ENCODE data around the gene VEZT. TPM values are rescaled to one million over a fixed set of nuclear protein-coding genes. Genes with fewer than 3 reads are reported as not detected.

The VEZT gene
- total RNA-seq, 1 donor from 2014 or later = 89.9 TPM

DNA sequence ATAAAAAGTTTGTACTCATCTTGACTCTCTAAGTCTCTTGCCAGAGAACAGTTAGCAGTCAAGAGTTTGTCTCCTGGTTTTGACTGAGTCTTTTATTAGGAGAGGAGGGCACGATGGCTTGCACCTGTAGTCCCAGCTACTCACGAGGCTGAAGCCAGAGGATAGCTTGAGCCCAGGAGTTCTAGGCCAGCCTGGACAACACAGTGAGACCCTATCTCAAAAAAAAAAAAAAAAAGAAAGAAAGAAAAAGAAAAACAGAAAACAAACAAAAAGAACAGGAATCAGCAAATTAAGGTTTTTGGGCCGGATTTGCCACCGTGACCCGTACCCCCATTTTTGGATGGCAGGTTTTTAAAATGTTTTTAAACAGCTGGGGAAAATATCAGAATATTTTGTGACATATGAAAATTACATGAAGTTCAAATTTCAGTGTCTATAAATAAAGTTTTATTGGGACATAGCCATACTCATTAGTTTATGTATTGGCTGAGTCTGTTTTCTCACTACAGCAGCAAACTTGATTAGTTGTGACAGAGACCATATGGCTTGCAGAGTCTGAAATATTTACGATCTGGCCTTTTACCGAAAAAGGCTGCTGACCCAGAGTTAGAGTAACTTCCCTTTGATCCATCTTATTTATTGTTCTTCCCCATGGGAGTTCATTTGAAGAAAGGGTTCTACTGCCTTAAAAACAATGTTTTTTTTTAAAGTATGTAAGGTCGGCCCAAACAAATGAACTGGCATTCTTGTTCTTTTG is 31.2 kb downstream of the VEZT start:
- H3K4me1 Mint-ChIP-seq (ENCODE audit: unreplicated experiment) = peaks cover 6% of the 10 kb centered on the region
- H3K9me3 Mint-ChIP-seq (ENCODE audit: unreplicated experiment) = no peaks in the 10 kb centered on the region
- peak overlapping the region; percentile 84 for H3K27ac Mint-ChIP-seq (ENCODE audit: unreplicated experiment)
- TF ChIP-seq, protein P1, sequence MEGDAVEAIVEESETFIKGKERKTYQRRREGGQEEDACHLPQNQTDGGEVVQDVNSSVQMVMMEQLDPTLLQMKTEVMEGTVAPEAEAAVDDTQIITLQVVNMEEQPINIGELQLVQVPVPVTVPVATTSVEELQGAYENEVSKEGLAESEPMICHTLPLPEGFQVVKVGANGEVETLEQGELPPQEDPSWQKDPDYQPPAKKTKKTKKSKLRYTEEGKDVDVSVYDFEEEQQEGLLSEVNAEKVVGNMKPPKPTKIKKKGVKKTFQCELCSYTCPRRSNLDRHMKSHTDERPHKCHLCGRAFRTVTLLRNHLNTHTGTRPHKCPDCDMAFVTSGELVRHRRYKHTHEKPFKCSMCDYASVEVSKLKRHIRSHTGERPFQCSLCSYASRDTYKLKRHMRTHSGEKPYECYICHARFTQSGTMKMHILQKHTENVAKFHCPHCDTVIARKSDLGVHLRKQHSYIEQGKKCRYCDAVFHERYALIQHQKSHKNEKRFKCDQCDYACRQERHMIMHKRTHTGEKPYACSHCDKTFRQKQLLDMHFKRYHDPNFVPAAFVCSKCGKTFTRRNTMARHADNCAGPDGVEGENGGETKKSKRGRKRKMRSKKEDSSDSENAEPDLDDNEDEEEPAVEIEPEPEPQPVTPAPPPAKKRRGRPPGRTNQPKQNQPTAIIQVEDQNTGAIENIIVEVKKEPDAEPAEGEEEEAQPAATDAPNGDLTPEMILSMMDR (IDR thresholded peaks at IDR 0.05; ENCODE audit: unreplicated experiment) = no peak
- no peak for DNase-seq (ENCODE audit: low spot score)
- peaks cover 10% of the 10 kb centered on the region for H3K36me3 Mint-ChIP-seq (ENCODE audit: low read depth, unreplicated experiment)
- no peak overlapping the region for H3K4me3 Mint-ChIP-seq (ENCODE audit: unreplicated experiment)
- H3K27me3 Mint-ChIP-seq (ENCODE audit: unreplicated experiment) = peaks cover 1% of the 10 kb centered on the region

GRCh38 chr12:95253386-95253785 is 35.8 kb downstream of the VEZT start:
- Mint-ChIP-seq H3K27ac (ENCODE audit: unreplicated experiment) (peak overlapping the region; percentile 24), H3K27me3 (ENCODE audit: unreplicated experiment) (no peaks in the 10 kb centered on the region), H3K4me3 (ENCODE audit: unreplicated experiment) (no peak overlapping the region), H3K4me1 (ENCODE audit: unreplicated experiment) (peaks cover 20% of the 10 kb centered on the region), H3K9me3 (ENCODE audit: unreplicated experiment) (no peaks in the 10 kb centered on the region), H3K36me3 (ENCODE audit: low read depth, unreplicated experiment) (peaks cover 29% of the 10 kb centered on the region)
- TF ChIP-seq, protein P1 (IDR thresholded peaks at IDR 0.05; ENCODE audit: unreplicated experiment) = no peak
- no peak for DNase-seq (ENCODE audit: low spot score)

DNA sequence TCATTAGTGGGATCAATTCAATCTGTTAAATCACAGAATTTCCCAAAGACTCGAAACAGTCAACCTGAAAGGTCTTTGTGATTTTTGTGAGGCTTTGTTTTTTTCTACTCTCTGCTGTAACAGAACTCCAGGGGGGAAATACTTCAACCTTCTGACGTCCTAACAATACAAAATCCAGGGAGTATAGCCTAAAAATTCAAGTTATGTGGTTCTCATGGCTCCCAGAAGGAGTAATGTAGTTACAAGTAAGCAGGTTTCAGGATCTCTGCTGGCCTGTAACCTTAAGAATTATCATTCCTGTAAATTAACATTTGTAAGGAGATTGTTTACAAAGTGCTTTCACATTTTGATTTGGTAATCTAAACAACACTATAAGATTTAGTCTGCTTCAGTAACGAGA is 39.9 kb downstream of the VEZT start:
- no peaks in the 10 kb centered on the region for H3K27me3 Mint-ChIP-seq (ENCODE audit: unreplicated experiment)
- no peak for DNase-seq (ENCODE audit: low spot score)
- no peaks in the 10 kb centered on the region for H3K9me3 Mint-ChIP-seq (ENCODE audit: unreplicated experiment)
- H3K4me1 Mint-ChIP-seq (ENCODE audit: unreplicated experiment) = peaks cover 29% of the 10 kb centered on the region
- H3K27ac Mint-ChIP-seq (ENCODE audit: unreplicated experiment) = peak overlapping the region; percentile 74
- H3K4me3 Mint-ChIP-seq (ENCODE audit: unreplicated experiment) = no peak overlapping the region
- H3K36me3 Mint-ChIP-seq (ENCODE audit: low read depth, unreplicated experiment) = peaks cover 33% of the 10 kb centered on the region
- TF ChIP-seq, protein P1 (IDR thresholded peaks at IDR 0.05; ENCODE audit: unreplicated experiment) = no peak

DNA sequence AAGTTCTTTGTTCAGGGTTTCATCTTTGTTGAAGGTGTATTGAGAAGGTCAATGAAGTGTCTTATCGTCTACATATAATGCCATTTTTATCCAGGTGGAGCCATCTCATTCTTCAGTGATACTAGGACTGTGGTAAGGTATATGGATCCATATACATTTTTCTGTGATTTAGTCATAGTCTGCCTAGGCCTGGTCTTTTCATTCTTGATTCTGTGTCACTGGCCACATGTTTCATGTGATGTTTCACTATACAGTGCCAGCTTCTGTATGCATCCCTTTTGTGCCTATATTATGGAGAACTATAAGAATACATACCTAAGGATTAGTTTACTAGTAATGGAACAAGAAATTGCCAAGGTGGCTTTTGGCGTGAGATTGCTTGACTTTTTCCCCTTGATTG is 40.5 kb downstream of the VEZT start:
- peaks cover under 1% of the 10 kb centered on the region for H3K27me3 Mint-ChIP-seq (ENCODE audit: unreplicated experiment)
- H3K9me3 Mint-ChIP-seq (ENCODE audit: unreplicated experiment) = no peaks in the 10 kb centered on the region
- DNase-seq (ENCODE audit: low spot score) = no peak
- peaks cover 29% of the 10 kb centered on the region for H3K4me1 Mint-ChIP-seq (ENCODE audit: unreplicated experiment)
- H3K4me3 Mint-ChIP-seq (ENCODE audit: unreplicated experiment) = no peak overlapping the region
- H3K27ac Mint-ChIP-seq (ENCODE audit: unreplicated experiment) = no peak overlapping the region
- H3K36me3 Mint-ChIP-seq (ENCODE audit: low read depth, unreplicated experiment) = peaks cover 31% of the 10 kb centered on the region
- TF ChIP-seq, protein P1 (IDR thresholded peaks at IDR 0.05; ENCODE audit: unreplicated experiment) = no peak

- H3K27me3 Mint-ChIP-seq (ENCODE audit: unreplicated experiment) = peaks cover 2% of the 10 kb centered on the region
- TF ChIP-seq, protein P1 (IDR thresholded peaks at IDR 0.05; ENCODE audit: unreplicated experiment) = no peak
- peaks cover 26% of the 10 kb centered on the region for H3K36me3 Mint-ChIP-seq (ENCODE audit: low read depth, unreplicated experiment)
- no peaks in the 10 kb centered on the region for H3K9me3 Mint-ChIP-seq (ENCODE audit: unreplicated experiment)
- no peak for DNase-seq (ENCODE audit: low spot score)
- H3K4me3 Mint-ChIP-seq (ENCODE audit: unreplicated experiment) = no peak overlapping the region
- H3K4me1 Mint-ChIP-seq (ENCODE audit: unreplicated experiment) = peaks cover 31% of the 10 kb centered on the region
- peak overlapping the region; percentile 44 for H3K27ac Mint-ChIP-seq (ENCODE audit: unreplicated experiment)
Observed at GRCh38 chr12:95258803-95259202, 41.2 kb downstream of the VEZT start.

All from endothelial cell (in vitro differentiated cells).